Coronary artery (tissue), 2 donors: ENCODE data around the gene ST6GALNAC1.

ENCODE experiments used
- DNase-seq: peaks from one replicate; pipeline ENCODE4 v3.0.0-alpha.2; 2017; ENCODE audit warnings: low spot score
- H3K27ac ChIP-seq, 2 donors: fragments of 200-600 bp; sonication (generic); one replicate each; pipeline ENCODE4 v1.5.1; 2016 to 2019
- H3K4me3 ChIP-seq: fragments of 200-600 bp; sonication (generic); 2 replicates; pipeline ENCODE4 v1.5.1; 2016; ENCODE audit warnings: mild to moderate bottlenecking, moderate library complexity
- TF ChIP-seq, protein P1 (sequence below): fragments of 200-600 bp; sonication (generic); IDR thresholded peaks from one replicate; pipeline ENCODE4 v1.5.1; 2019; ENCODE audit warnings: antibody characterized with exemption

Gene ST6GALNAC1, protein sequence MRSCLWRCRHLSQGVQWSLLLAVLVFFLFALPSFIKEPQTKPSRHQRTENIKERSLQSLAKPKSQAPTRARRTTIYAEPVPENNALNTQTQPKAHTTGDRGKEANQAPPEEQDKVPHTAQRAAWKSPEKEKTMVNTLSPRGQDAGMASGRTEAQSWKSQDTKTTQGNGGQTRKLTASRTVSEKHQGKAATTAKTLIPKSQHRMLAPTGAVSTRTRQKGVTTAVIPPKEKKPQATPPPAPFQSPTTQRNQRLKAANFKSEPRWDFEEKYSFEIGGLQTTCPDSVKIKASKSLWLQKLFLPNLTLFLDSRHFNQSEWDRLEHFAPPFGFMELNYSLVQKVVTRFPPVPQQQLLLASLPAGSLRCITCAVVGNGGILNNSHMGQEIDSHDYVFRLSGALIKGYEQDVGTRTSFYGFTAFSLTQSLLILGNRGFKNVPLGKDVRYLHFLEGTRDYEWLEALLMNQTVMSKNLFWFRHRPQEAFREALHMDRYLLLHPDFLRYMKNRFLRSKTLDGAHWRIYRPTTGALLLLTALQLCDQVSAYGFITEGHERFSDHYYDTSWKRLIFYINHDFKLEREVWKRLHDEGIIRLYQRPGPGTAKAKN

DNA sequence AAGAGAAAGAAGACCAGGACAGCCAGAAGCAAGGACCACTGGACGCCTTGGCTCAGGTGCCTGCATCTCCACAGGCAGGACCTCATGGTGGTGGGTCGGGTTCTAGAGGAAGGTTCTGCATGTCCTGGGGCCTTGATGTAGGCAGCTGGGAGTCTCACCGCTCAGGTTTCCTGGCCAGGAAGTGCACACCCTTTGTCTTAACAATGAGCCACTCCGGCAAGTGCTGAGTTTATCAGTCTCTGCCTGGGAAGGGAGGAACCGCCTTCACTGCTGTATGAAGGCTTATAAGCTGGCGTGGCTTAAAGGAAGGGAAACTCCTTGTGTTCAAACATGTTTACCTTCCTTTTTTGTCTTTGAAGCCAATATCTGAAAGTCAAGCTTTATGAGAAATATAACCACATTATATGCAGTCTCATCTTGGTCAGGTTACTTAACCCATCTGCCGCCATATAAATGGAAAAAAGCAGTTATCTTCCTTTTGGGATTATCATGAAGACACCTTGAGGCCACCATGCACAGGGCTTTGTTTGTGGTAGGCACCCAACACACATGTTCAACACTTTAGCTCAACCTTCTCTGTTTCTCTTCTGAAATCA lies at the start of gene ST6GALNAC1:
Gene ST6GALNAC1, minus strand, starts transcription at position 205 of the 596 bp plus-strand sequence. Its CDS starts 119 bp downstream, at position 86.
- Histone ChIP-seq H3K4me3 (peak within 1 kb of the TSS; percentile 28), H3K27ac (peak within 1 kb of the TSS in 1 of 2 donors; percentile 35)
- DNase-seq: no peak
- TF ChIP-seq, protein P1, sequence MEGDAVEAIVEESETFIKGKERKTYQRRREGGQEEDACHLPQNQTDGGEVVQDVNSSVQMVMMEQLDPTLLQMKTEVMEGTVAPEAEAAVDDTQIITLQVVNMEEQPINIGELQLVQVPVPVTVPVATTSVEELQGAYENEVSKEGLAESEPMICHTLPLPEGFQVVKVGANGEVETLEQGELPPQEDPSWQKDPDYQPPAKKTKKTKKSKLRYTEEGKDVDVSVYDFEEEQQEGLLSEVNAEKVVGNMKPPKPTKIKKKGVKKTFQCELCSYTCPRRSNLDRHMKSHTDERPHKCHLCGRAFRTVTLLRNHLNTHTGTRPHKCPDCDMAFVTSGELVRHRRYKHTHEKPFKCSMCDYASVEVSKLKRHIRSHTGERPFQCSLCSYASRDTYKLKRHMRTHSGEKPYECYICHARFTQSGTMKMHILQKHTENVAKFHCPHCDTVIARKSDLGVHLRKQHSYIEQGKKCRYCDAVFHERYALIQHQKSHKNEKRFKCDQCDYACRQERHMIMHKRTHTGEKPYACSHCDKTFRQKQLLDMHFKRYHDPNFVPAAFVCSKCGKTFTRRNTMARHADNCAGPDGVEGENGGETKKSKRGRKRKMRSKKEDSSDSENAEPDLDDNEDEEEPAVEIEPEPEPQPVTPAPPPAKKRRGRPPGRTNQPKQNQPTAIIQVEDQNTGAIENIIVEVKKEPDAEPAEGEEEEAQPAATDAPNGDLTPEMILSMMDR: no peak

DNA sequence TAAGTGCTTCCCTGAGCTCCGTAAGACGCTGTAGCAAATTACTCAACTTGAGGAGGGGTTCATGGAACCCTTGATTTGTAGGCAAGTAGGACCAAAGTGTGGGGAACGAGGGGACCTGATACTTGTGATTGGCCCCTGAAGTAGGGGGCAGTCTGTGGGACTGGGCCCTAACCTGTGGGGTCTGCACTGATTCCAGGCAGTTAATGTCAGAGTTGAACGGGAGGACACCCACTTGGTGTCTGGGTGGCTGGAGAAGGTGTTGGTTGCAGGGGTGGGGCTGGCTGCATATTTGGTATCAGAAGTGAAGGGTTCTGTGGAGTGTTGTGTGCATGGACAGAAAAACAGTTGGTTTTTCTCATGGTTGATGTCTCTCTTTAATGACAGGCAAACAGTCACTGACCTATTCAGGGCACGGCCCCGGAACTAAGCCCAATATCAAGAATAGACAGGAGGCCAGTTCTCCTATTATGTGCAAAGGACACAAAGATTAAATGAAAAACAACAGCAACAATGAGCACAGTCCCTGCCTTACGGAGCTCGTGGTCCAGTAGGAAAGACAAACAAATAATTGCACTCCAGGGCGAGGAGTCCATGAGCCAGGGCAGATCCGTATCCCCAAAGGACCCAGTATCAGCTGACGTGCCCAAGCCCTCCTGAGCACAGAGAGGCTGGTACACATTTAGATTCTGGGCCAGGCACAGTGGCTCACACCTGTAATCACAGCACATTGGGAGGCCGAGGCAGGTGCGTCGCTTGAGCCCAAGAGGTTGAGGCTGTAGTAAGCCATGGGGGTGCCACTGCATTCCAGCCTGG lies 48.0 kb upstream of the ST6GALNAC1 start:
- Histone ChIP-seq H3K27ac (peak overlapping the region in 1 of 2 donors; percentile 20), H3K4me3 (no peak overlapping the region)
- no peak for DNase-seq
- TF ChIP-seq, protein P1: no peak

DNA sequence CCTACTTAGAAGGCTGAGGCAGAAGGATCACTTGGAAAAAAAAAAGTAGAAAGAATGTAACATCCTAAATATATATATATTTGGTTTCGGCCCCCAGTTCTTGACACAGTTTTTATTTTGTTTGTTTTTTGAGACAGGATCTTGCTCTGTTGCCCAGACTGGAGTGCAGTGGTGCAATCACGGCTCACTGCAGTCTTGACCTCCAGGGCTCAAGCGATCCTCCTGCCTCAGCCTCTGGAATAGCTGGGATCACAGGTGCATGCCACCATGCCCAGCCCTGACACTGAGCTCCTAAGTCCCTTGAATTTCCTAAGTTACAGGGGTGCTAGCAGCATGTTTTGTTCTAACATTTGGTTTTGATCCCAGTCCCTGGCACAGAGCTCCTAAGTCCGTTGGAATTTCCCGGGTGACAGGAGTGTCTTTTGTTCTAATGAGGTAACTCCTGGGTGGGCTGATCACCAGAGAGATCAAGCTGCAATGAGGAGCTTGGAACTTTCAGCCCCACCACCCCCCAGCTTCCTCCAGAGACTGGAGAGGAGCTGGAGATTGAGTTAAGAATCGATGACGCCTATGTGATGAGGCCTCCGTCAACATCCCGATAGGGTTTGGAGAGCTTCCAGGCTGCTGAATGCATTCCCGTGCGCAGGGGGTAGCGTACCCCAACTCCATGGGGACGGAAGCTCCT lies 47.2 kb upstream of the ST6GALNAC1 start:
- no peak for DNase-seq
- TF ChIP-seq, protein P1: no peak
- Histone ChIP-seq H3K27ac (peak overlapping the region in 1 of 2 donors; percentile 20), H3K4me3 (no peak overlapping the region)

DNA sequence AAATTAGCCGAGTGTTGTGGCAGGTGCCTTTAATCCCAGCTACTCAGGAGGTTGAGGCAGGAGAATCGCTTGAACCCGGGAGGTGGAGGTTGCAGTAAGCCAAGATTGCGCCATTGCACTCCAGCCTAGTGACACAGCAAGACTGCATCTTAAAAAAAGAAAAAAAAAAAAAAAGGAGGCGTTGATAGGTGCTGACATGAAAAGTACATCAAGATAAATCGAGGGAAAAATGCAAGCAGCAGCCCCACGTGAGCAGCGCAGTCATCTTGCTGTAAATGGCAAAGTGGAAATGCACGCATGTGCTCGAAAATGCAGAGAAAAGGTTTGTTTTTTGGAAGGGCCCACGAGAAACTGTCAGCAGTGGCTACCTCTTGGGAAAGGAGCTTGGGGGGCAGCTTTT lies 46.3 kb upstream of the ST6GALNAC1 start:
- H3K27ac ChIP-seq: no peak overlapping the region
- DNase-seq: no peak
- no peak overlapping the region for H3K4me3 ChIP-seq
- TF ChIP-seq, protein P1: no peak

DNA sequence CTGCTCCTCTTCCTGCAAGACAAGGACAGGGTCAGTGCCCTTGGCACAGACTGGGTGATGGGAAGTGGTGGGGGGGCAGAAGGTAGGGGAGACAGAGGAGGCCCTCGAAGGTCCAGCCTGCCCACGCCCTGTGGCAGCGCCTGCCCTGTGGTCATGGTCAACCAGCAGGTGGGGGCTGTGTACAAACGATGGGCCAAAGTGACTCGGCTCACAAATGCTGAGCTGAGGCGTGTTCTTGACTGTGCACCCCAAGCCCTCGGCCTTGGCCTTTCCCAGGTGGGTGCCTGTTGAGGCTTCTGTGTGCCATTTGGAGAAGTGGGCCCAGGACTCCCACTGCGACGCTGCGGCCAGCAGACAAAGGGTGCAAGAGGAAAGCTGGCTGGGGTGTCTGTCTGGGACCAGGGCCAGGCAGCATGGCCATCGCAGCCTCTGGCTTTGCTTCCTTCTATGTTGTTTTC lies 44.6 kb upstream of the ST6GALNAC1 start:
- TF ChIP-seq, protein P1: no peak
- DNase-seq: no peak
- Histone ChIP-seq H3K4me3 (peak overlapping the region; percentile 52), H3K27ac (peak overlapping the region; percentile 95 to 98)
